NOMO-1 treated with DMSO at 0.1 percent for 48 hours (cell line): Measurements from ENCODE around the gene SORL1.

Experiments used
- DNase-seq: peaks from one replicate; lab custom pipeline; 2025; ENCODE audit not compliant: unreplicated experiment; lab: John Stamatoyannopoulos, UW

The SORL1 gene

GRCh38 chr11:121578251-121578976 is 126.3 kb downstream of the SORL1 start:
- peak; percentile 52 for DNase-seq

GRCh38 chr11:121580154-121580553 is 128.0 kb downstream of the SORL1 start:
- no peak for DNase-seq

GRCh38 chr11:121581607-121582006 is 129.5 kb downstream of the SORL1 start:
- DNase-seq, result no peak

GRCh38 chr11:121582296-121582695 is 130.2 kb downstream of the SORL1 start:
- peak; percentile 39 for DNase-seq

- no peak for DNase-seq
Observed at GRCh38 chr11:121583825-121584224, 131.7 kb downstream of the SORL1 start.

- no peak for DNase-seq
Observed at GRCh38 chr11:121586750-121587149, 134.6 kb downstream of the SORL1 start.

GRCh38 chr11:121587182-121587581 is 135.1 kb downstream of the SORL1 start:
- no peak for DNase-seq

GRCh38 chr11:121588747-121589146 is 136.6 kb downstream of the SORL1 start:
- DNase-seq, result peak; percentile 39

GRCh38 chr11:121589946-121590537 is 137.9 kb downstream of the SORL1 start:
- peak; percentile 90 for DNase-seq

GRCh38 chr11:121590772-121591404 is 138.8 kb downstream of the SORL1 start:
- no peak for DNase-seq

- peak; percentile 71 for DNase-seq
Observed at GRCh38 chr11:121591405-121592033, 139.4 kb downstream of the SORL1 start.

GRCh38 chr11:121592708-121593107 is 140.6 kb downstream of the SORL1 start:
- no peak for DNase-seq

- DNase-seq, result no peak
Observed at GRCh38 chr11:121595717-121596161, 143.6 kb downstream of the SORL1 start.

GRCh38 chr11:121596195-121597155 is 144.4 kb downstream of the SORL1 start:
- DNase-seq, result no peak

- DNase-seq, result no peak
Observed at GRCh38 chr11:121603316-121603715, 151.2 kb downstream of the SORL1 start.

GRCh38 chr11:121604152-121604551 is 152.0 kb downstream of the SORL1 start:
- no peak for DNase-seq

- DNase-seq, result no peak
Observed at GRCh38 chr11:121606354-121606753, 154.2 kb downstream of the SORL1 start.

- DNase-seq, result no peak
Observed at GRCh38 chr11:121607341-121607740, 155.2 kb downstream of the SORL1 start.

GRCh38 chr11:121608545-121609098 is 156.5 kb downstream of the SORL1 start:
- DNase-seq, result no peak

- no peak for DNase-seq
Observed at GRCh38 chr11:121610706-121611105, 158.6 kb downstream of the SORL1 start.
